Activated CD4-positive, alpha-beta T cell treated with anti-CD3 and anti-CD28 coated beads, Interleukin-2, amount 50 U/mL, for 16 hours (primary cell): Measurements from ENCODE around the gene ITPR2.
A peak's percentile ranks its signal among the peaks of the same experiment; 100 is the strongest.
"Not testable (repeated sequence)": the region's sequence is repeated elsewhere in the genome, so short reads cannot be mapped to it uniquely, and the experiment has no call there.

Experiments used
- DNase-seq: peaks from one replicate; pipeline ENCODE4 v3.0.0-alpha.2; 2020

ITPR2 gene

GRCh38 chr12:26832822-26833742 is at the start of gene ITPR2:
Gene ITPR2 (minus strand): TSS chr12:26833194. CDS start chr12:26832781, 413 bp downstream.
- peak; percentile 94 for DNase-seq

GRCh38 chr12:26880625-26881024 is 47.6 kb upstream of the ITPR2 start:
- no peak for DNase-seq

GRCh38 chr12:26878661-26879119 is 45.7 kb upstream of the ITPR2 start:
- no peak for DNase-seq

- DNase-seq = no peak
These were observed 41.7 kb upstream of the ITPR2 start for GRCh38 chr12:26874501-26875296.

DNA sequence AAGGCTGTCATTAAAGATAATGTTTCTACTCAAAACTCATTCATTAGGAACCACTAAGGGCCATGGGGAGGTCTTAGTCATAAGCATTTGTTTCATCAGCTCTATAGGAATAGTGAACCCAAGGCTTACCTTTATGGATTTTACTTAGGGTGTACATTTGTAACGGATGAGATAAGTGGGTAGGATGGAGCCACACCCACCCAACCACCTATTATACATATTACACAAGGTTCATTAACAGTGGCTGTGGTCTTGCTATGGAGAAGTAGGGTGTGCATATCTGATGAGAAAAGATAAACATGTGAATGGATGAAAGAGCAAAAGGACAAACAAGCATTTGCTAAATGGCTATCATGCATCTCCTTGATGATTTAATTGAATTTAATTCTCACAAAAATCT is 39.6 kb upstream of the ITPR2 start:
- no peak for DNase-seq

DNA sequence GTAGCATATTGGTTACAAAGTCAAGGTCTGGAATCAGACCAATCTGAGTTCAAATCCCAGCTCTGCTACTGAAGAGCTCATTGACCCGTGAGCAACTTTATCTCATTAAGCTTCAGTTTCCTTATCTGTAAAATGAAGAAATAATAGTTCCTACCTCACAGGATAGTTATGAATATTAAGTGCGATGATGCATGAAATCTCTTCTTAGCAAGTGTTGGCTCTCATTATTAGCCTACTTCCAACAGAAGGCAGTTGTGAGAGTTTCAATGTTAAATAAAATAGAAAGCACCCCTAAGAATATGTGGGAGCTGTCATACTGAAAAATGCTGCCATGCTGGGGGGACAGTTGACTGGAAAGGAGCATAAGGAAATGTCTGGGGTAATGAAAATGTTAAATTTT is 39.0 kb upstream of the ITPR2 start:
- DNase-seq = no peak

GRCh38 chr12:26870491-26871419 is 37.8 kb upstream of the ITPR2 start:
- no peak for DNase-seq

DNA sequence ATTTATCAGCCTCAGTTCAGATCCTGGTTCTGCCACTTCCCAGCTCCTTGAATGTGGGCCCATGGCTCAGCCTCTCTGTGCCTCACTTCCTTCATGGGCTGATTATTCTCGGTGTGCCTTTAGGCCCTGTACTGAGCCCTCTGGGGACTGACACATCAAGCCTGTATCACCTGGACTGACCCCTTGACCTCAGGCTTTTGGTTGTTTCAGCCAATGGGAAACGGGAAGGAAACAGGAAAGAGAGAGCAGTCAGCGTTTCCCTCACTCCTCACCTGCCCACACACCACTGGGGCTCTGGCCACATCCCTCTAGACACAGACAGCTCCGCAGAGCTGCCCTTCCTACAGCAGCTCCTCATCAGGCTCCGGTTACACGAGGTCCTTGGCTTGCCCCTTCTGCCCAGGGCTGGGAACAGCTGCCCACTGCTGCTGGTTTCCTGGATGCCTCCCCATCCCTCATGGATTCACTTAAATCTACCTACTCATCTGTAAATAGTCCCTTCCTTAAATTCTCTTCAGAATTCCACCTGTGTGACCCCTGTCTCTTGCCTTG is 37.0 kb upstream of the ITPR2 start:
- no peak for DNase-seq

GRCh38 chr12:26869104-26869494 is 36.1 kb upstream of the ITPR2 start:
- no peak for DNase-seq

- DNase-seq = no peak
These were observed 35.6 kb upstream of the ITPR2 start for GRCh38 chr12:26868447-26869103.

DNA sequence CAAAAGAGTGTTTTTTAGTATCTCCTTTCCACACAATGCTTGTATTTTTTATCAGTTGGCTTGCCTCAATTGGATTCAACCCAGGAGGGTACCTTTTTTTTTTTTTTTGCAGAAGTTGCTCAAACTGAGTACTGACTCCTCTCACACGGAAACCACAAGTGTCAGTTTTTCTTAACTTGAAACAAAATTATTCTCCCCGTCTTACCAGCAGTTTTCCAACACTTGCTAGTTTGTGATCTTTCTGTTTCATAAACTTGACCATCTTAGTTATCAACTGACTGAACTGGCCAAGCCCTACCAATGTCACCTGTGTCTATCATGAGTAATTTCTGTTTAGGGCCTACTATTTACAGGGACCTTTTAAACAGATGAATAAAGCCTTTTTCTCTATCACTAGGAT is 34.1 kb upstream of the ITPR2 start:
- DNase-seq = peak; percentile 76

GRCh38 chr12:26863515-26863914 is 30.5 kb upstream of the ITPR2 start:
- DNase-seq = no peak

GRCh38 chr12:26862787-26863186 is 29.8 kb upstream of the ITPR2 start:
- DNase-seq = not testable (repeated sequence)

- DNase-seq = no peak
These were observed 28.7 kb upstream of the ITPR2 start for GRCh38 chr12:26861690-26862089.

DNA sequence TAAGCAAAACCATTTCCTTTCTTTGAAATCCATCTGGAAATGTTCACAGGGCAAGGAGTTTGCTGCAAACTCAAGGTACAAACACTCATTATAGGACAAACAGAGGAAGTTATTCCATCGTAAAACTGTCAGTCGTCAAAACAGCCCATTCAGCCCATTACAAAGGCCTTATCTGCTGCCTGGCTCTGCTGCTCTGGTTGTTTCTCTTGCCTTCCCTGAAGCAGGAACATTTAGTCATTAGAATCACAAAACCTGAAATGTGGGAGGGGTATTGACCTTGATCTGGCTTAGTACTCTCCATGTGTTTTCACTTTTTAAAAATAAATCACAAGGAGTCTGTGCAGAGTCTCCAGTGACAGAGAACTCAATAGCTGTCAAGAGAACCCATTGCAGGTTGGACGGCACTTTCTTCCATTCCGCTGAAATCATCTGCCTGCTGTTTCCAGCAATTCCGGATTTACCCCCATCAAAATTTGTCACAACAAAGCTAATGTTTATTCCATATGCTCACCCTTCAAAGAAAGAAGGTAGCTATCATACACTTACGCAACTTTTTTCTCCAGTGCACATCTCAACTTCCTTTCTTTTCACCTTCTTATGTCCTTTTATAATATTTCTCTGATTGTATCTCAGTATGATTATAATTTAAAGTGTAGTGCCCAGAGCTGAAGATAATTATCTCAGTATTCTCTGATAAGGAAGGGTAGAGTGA is 24.6 kb upstream of the ITPR2 start:
- DNase-seq = no peak

- no peak for DNase-seq
These were observed 22.3 kb upstream of the ITPR2 start for GRCh38 chr12:26855337-26855736.

GRCh38 chr12:26854031-26854390 is 21.0 kb upstream of the ITPR2 start:
- no peak for DNase-seq

DNA sequence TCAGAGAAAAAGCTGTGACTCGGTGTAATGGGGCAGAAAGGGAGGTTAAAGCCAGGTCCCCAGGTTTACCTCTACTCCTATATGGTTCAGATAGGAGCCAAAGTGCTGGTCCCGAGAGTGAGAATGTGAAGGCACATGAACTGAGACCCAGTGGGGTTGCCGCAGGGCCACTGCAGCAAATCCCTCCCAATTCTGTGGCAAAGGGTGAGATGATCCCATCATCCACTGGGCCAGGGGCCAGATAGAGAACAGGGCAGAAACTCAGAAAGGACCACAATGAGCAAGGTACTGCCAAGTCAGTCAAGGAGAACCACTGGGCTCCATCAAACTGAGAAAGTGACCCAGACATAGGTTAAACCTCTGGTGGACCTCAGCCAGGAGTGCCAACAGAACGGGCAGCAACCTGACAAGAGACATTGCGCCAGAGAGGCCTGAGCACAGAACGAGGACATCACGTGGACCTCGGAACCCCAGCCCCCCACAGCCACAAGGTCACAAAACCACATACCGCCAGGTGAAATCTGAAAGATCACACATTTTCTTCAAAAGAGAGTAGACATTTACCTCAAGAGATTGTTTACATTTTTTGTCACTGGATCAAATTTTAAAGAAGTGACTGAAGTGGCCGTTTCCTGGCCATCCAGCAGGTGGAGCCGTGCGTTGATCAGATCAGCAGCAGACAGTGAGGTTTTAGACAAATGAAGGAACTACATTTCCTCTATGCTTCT is 20.5 kb upstream of the ITPR2 start:
- peak; percentile 74 for DNase-seq

- no peak for DNase-seq
These were observed 18.2 kb upstream of the ITPR2 start for GRCh38 chr12:26851031-26851809.
